B cell (primary cell): ENCODE results near the gene PFDN5. TPM values are rescaled to one million over a fixed set of nuclear protein-coding genes. Genes with fewer than 3 reads are reported as not detected.

ENCODE experiments used
- ATAC-seq: fragments of 200-7000 bp; cut with Tn5 transposase; one replicate; pipeline ENCODE4 v1.10.0; 2021; ENCODE audit warnings: low read depth, mild to moderate bottlenecking, moderate number of reproducible peaks, moderate library complexity
- CTCF ChIA-PET: fragments of 350-600 bp; sonication (Branson Sonifier 250); formaldehyde crosslinking; loops from one replicate; lab custom pipeline; 2021; ENCODE audit warnings: antibody characterized with exemption, inconsistent platforms; lab: Charles Lee
- POLR2A ChIA-PET: fragments of 350-600 bp; sonication (Branson Sonifier 250); formaldehyde crosslinking; loops from one replicate; lab custom pipeline; 2021; ENCODE audit warnings: antibody characterized with exemption; lab: Charles Lee
- DNase-seq: peaks from one replicate; pipeline ENCODE4 v3.0.0; 2013
- H2AFZ ChIP-seq: 2 replicates; pipeline ENCODE4 v1.6.1; 2012; ENCODE audit warnings: mild to moderate bottlenecking, low read depth, low read length; ENCODE audit not compliant: insufficient read depth, poor library complexity, severe bottlenecking
- H3K27ac ChIP-seq, 2 donors: 1 replicate in 1 of 2; 2 replicates in 1 of 2; pipeline ENCODE4 v1.5.1; 2012 to 2013; ENCODE audit warnings: low read length in 2 of 2, mild to moderate bottlenecking in 2 of 2, moderate library complexity in 1 of 2
- H3K27me3 ChIP-seq, 4 experiments: fragments of 200-600 bp in 1 of 4; sonication (generic) in 1 of 4; replicated peaks in 1 of 4; 1 replicate in 2 of 4; 2 replicates in 2 of 4; pipeline versions ENCODE4 v1.6.1 to v1.7.0; 2013 to 2016; ENCODE audit warnings: low read length in 3 of 4, mild to moderate bottlenecking in 2 of 4, mixed read lengths in 1 of 4, moderate library complexity in 1 of 4; ENCODE audit not compliant: insufficient read depth in 4 of 4, control insufficient read depth in 3 of 4; ENCODE audit errors: control extremely low read depth in 1 of 4
- H3K36me3 ChIP-seq, 2 experiments: replicated peaks in 1 of 2; 1 replicate in 1 of 2; 2 replicates in 1 of 2; pipeline versions ENCODE4 v1.6.1 to v1.7.1; 2013; ENCODE audit warnings: low read length in 1 of 2; ENCODE audit not compliant: insufficient read depth in 2 of 2, control insufficient read depth in 1 of 2; ENCODE audit errors: control extremely low read depth in 1 of 2, extremely low read depth in 1 of 2
- H3K4me1 ChIP-seq, 2 donors: fragments of 200-600 bp in 1 of 2; sonication (generic) in 1 of 2; 1 replicate in 1 of 2; 2 replicates in 1 of 2; pipeline versions ENCODE4 v1.5.1 to v1.6.1; 2013 to 2017; ENCODE audit warnings: low read length in 2 of 2; ENCODE audit not compliant: control insufficient read depth in 2 of 2, insufficient read depth in 2 of 2
- H3K4me2 ChIP-seq: replicated peaks from 2 replicates; pipeline ENCODE3; 2012; ENCODE audit warnings: mild to moderate bottlenecking, low read depth, low read length; ENCODE audit not compliant: poor library complexity, severe bottlenecking
- H3K4me3 ChIP-seq, 5 experiments: fragments of 200-600 bp in 1 of 5; sonication (generic) in 1 of 5; 1 replicate in 3 of 5; 2 replicates in 2 of 5; pipeline versions ENCODE4 v1.5.1 to v1.7.0; 2011 to 2016; ENCODE audit warnings: low read length in 4 of 5, mild to moderate bottlenecking in 4 of 5, low read depth in 2 of 5, control low read depth in 1 of 5, moderate library complexity in 1 of 5; ENCODE audit not compliant: insufficient read depth in 1 of 5; ENCODE audit errors: control extremely low read depth in 1 of 5, extremely low read depth in 1 of 5
- H3K79me2 ChIP-seq: fragments of 200-600 bp; sonication (generic); one replicate; pipeline ENCODE4 v1.6.0; 2016; ENCODE audit warnings: low read length; ENCODE audit not compliant: control insufficient read depth, insufficient read depth
- H3K9ac ChIP-seq: fragments of 200-600 bp; sonication (generic); 2 replicates; pipeline ENCODE4 v1.6.1; 2017; ENCODE audit warnings: mild to moderate bottlenecking, low read length, moderate library complexity
- H3K9me3 ChIP-seq, 3 donors: one replicate each; pipeline versions ENCODE4 v1.6.1 to v1.7.1; 2013; ENCODE audit warnings: low read length in 2 of 3; ENCODE audit not compliant: control insufficient read depth in 2 of 3, insufficient read depth in 1 of 3; ENCODE audit errors: control extremely low read depth in 1 of 3
- H4K20me1 ChIP-seq: 2 replicates; pipeline ENCODE4 v1.6.0; 2012; ENCODE audit warnings: mild to moderate bottlenecking, low read length; ENCODE audit not compliant: insufficient read depth, control insufficient read depth, poor library complexity, severe bottlenecking
- H3K27ac Mint-ChIP-seq: one replicate; pipeline ENCODE4 v1.8.0; 2021; ENCODE audit warnings: mixed read lengths
- H3K27me3 Mint-ChIP-seq: one replicate; pipeline ENCODE4 v1.8.0; 2021; ENCODE audit warnings: mixed read lengths
- H3K4me1 Mint-ChIP-seq: one replicate; pipeline ENCODE4 v1.8.0; 2021; ENCODE audit warnings: mixed read lengths
- H3K4me3 Mint-ChIP-seq: one replicate; pipeline ENCODE4 v1.8.0; 2021; ENCODE audit warnings: mixed read lengths
- H3K9me3 Mint-ChIP-seq: one replicate; pipeline ENCODE4 v1.8.0; 2022; ENCODE audit warnings: mixed read lengths; ENCODE audit not compliant: insufficient read depth
- EZH2 ChIP-seq: IDR thresholded peaks from 2 replicates; pipeline ENCODE4 v1.6.1; 2012; ENCODE audit warnings: borderline replicate concordance, low read depth, mild to moderate bottlenecking, moderate library complexity, low read length; ENCODE audit not compliant: insufficient read depth, poor library complexity, severe bottlenecking
- WGBS: methylation state at CpG from one replicate; pipeline ENCODE4 v1.1.5; 2013; ENCODE audit warnings: missing lambda C conversion rate; ENCODE audit not compliant: insufficient coverage; 5-methylcytosine and 5-hydroxymethylcytosine counted together
- intact Hi-C: fragments of 100-400 bp; cut with micrococcal nuclease; formaldehyde crosslinking; loops from one replicate; pipeline ENCODE4 v1.10.0; 2022
- polyA plus RNA-seq: library from polyadenylated mRNA; depleted of rRNA; stranded (reverse); fragments of >200 nt; gene quantifications from 2 replicates; pipeline ENCODE4 v1.2.3, GENCODE V29; 2012
- total RNA-seq, 2 donors: library from RNA; stranded (reverse); fragments of 120-200 nt in 1 of 2; gene quantifications; 1 replicate in 1 of 2; 2 replicates in 1 of 2; pipeline versions ENCODE4 v1.2.3 to v1.2.4, GENCODE V29; 2013 to 2022
- TF ChIP-seq, protein P1 (sequence below): fragments of 200-600 bp; IDR thresholded peaks from one replicate; pipeline ENCODE4 v1.8.0; 2022; ENCODE audit warnings: antibody characterized with exemption, mild to moderate bottlenecking

PFDN5 gene
- total and polyA plus RNA-seq, 2 donors (not counting 1 experiment from before 2014, with no cell fraction given) = 654 to 1,584 TPM

DNA sequence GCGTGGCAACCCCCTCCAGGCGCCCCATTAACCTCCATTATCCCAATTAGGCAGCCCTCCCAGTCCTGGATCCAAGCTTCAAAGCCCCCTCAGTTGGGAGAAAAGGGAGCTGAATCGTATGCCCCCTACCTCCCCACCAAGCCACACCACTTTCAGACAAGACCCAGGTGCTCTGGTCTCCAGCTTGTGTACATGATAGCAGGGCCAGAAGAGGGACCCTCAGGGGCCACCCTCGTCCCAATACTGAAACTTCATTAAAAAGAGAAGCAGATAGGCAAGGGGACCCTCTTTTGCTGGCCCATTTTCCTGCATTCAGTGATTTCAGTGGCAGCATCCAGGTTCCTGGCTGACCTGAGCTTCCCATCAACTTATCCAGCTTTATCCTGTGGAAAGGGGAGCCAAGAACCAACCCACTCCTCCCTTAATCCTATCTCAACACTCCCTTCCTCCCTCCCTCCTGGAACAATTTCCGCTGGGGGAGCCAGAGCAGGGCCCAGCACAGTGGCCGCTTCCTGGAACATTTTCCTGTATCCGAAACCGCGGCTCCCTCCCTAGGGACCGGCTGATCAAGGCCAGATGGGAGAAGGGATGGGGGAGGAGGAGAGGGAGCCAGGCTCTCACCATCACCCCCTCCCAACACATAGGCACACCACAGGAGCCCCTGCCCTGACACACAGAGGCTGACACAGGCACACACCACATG, 50.3 kb downstream of the PFDN5 start:
- peak overlapping the region; percentile 98 for H2AFZ ChIP-seq
- Mint-ChIP-seq H3K4me1 (peaks cover 14% of the 10 kb centered on the region), H3K9me3 (no peaks in the 10 kb centered on the region), H3K27ac (peak overlapping the region; percentile 85), H3K27me3 (peaks cover under 1% of the 10 kb centered on the region), H3K4me3 (peak overlapping the region; percentile 100)
- TF ChIP-seq EZH2 = no peak
- TF ChIP-seq, protein P1, sequence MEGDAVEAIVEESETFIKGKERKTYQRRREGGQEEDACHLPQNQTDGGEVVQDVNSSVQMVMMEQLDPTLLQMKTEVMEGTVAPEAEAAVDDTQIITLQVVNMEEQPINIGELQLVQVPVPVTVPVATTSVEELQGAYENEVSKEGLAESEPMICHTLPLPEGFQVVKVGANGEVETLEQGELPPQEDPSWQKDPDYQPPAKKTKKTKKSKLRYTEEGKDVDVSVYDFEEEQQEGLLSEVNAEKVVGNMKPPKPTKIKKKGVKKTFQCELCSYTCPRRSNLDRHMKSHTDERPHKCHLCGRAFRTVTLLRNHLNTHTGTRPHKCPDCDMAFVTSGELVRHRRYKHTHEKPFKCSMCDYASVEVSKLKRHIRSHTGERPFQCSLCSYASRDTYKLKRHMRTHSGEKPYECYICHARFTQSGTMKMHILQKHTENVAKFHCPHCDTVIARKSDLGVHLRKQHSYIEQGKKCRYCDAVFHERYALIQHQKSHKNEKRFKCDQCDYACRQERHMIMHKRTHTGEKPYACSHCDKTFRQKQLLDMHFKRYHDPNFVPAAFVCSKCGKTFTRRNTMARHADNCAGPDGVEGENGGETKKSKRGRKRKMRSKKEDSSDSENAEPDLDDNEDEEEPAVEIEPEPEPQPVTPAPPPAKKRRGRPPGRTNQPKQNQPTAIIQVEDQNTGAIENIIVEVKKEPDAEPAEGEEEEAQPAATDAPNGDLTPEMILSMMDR = peak; percentile 12
- DNase-seq (no peak), ATAC-seq (no peak)
- ChIA-PET POLR2A (interaction anchor here (1.5 to 2.6 kb wide), 2 partner anchors 20 to 24 kb away, joined by 12 to 21 read pairs; partner anchors contain the start of gene AAAS), CTCF (interaction anchor here (0.6 to 14.3 kb wide), 43 partner anchors 8 to 280 kb away, joined by 3 to 384 read pairs (median 6); partner anchors contain the start of genes AAAS, AMHR2, ESPL1 and PFDN5)
- H4K20me1 ChIP-seq = no peaks in the 10 kb centered on the region
- no peaks in the 10 kb centered on the region for H3K27me3 ChIP-seq
- peaks cover 6 to 13% of the 10 kb centered on the region in 2 donors for H3K4me1 ChIP-seq
- no peaks in the 10 kb centered on the region for H3K36me3 ChIP-seq
- H3K4me3 ChIP-seq = peak overlapping the region in 2 of 5 experiments; percentile 64 to 71
- intact Hi-C loops = loop anchor here (1.0 kb wide), 2 partner anchors 21 to 132 kb away; no protein-coding TSS in a partner anchor
- WGBS = 50% methylated on average over 1 of the region's 10 CpGs
- H3K9ac ChIP-seq = peak overlapping the region; percentile 83
- peak overlapping the region; percentile 99 for H3K4me2 ChIP-seq
- H3K9me3 ChIP-seq = no peaks in the 10 kb centered on the region
- no peaks in the 10 kb centered on the region for H3K79me2 ChIP-seq
- no peak overlapping the region for H3K27ac ChIP-seq

DNA sequence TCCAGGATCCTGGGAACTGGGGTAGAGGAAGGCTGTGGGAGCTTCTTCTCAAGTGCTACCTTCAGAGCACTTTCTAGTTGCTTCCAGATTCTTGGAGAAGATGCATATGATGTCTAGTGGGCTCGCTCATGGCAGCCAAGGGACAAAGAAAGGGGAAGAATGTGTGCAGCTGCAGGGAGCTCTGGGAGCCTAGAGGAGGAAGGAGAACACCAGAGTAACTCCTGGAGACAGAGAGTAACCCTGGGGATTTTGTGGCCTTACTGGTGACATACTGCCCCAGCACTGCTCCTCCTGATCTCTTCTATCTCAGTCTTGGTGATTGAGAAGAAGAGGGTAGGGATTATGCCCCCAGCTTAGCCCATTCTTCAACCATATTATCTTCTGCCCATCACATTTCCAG, 51.1 kb downstream of the PFDN5 start:
- H3K27me3 Mint-ChIP-seq = no peaks in the 10 kb centered on the region

More for the DNA sequence above, 51.1 kb downstream of the PFDN5 start:
- Mint-ChIP-seq H3K9me3 (no peaks in the 10 kb centered on the region), H3K4me1 (peaks cover 14% of the 10 kb centered on the region), H3K27ac (no peak overlapping the region), H3K4me3 (peak overlapping the region; percentile 19)
- no peak for TF ChIP-seq EZH2
- TF ChIP-seq, protein P1 = no peak
- Histone ChIP-seq H3K27ac (no peak overlapping the region), H3K4me3 (no peak overlapping the region), H3K9me3 (no peaks in the 10 kb centered on the region), H3K4me1 (peaks cover 6 to 13% of the 10 kb centered on the region in 2 donors), H3K27me3 (no peaks in the 10 kb centered on the region), H3K4me2 (no peak overlapping the region), H3K9ac (no peak overlapping the region), H2AFZ (no peak overlapping the region), H4K20me1 (no peaks in the 10 kb centered on the region), H3K36me3 (no peaks in the 10 kb centered on the region), H3K79me2 (no peaks in the 10 kb centered on the region)
- WGBS = no CpG with 5 or more reads among the region's 1 CpG
- ATAC-seq = no peak
- POLR2A ChIA-PET = interaction anchor here (0.6 kb wide), 1 partner anchor 94 kb away, joined by 3 read pairs; no protein-coding TSS in a partner anchor
- intact Hi-C loops = no loop called here
- no peak for DNase-seq
- CTCF ChIA-PET = interaction anchor here (1.0 to 14.3 kb wide), 7 partner anchors 13 to 162 kb away, joined by 3 to 384 read pairs (median 4); partner anchors contain the start of genes AAAS, AMHR2 and ESPL1
